HCT116 (cell line): ENCODE measurements around the gene GRIP2. TPM values are rescaled to one million over a fixed set of nuclear protein-coding genes. Genes with fewer than 3 reads are reported as not detected.

Experiments
- ATAC-seq: fragments of 200-7000 bp; cut with Tn5 transposase; 2 replicates; pipeline ENCODE4 v1.9.1; 2020; ENCODE audit warnings: mild to moderate bottlenecking, moderate library complexity
- BruUV-seq: library from RNA; stranded (reverse); fragments of 400-500 nt; replicated peaks from 2 replicates; lab custom pipeline; 2021; lab: Mats Ljungman, UMichigan
- CTCF ChIA-PET: fragments of 300-600 bp; sonication (Branson Sonifier 250); formaldehyde crosslinking; loops from one replicate; lab custom pipeline; 2021; ENCODE audit warnings: antibody characterized with exemption; lab: Charles Lee
- POLR2A ChIA-PET: fragments of 300-600, 350-600 bp; sonication (Branson Sonifier 250); formaldehyde crosslinking; loops from one replicate; lab custom pipeline; 2021; ENCODE audit warnings: antibody characterized with exemption; lab: Charles Lee
- RAD21 ChIA-PET, 2 experiments: fragments of 300-600 bp; sonication (Branson Sonifier 250); formaldehyde crosslinking; loops; one replicate each; lab custom pipeline; 2023; ENCODE audit warnings: low total read pairs in 2 of 2; ENCODE audit not compliant: uncharacterized antibody in 2 of 2, unreplicated experiment in 2 of 2, low non-redundant PET in 1 of 2; lab: Charles Lee
- DNase-seq: peaks from one replicate; pipeline ENCODE4 v3.0.0-alpha.2; 2010; ENCODE audit warnings: low read depth, low spot score
- H2AFZ ChIP-seq: fragments of 200-600 bp; shearing (Covaris generic), sonication (generic); 2 replicates; pipeline ENCODE4 v1.6.1; 2017; ENCODE audit warnings: low read depth, mixed run types, mixed read lengths, antibody characterized with exemption, low read length; ENCODE audit not compliant: poor library complexity, severe bottlenecking
- H3K27ac ChIP-seq: 2 replicates; pipeline ENCODE4 v1.5.1; 2012; ENCODE audit warnings: low read depth, low read length
- H3K27me3 ChIP-seq: fragments of 200-600 bp; sonication (generic); 2 replicates; pipeline ENCODE4 v1.6.1; 2016; ENCODE audit warnings: mixed run types, low read length, mixed read lengths; ENCODE audit not compliant: insufficient read depth
- H3K36me3 ChIP-seq, 2 experiments: fragments of 200-500 bp in 1 of 2; fragments of 200-600 bp in 1 of 2; sonication (Bioruptor generic) in 1 of 2; sonication (generic) in 1 of 2; 2 replicates each; pipeline versions ENCODE4 v1.5.1 to v1.6.1; 2014 to 2016; ENCODE audit warnings: low read length in 2 of 2, inconsistent platforms in 1 of 2, mixed read lengths in 1 of 2, mixed run types in 1 of 2; ENCODE audit not compliant: insufficient read depth in 2 of 2, control insufficient read depth in 1 of 2
- H3K4me1 ChIP-seq, 2 experiments: fragments of 200-600 bp in 1 of 2; sonication (generic) in 1 of 2; 2 replicates each; pipeline versions ENCODE4 v1.5.1 to v1.6.1; 2012 to 2017; ENCODE audit warnings: low read length in 2 of 2, inconsistent platforms in 1 of 2, mild to moderate bottlenecking in 1 of 2, mixed read lengths in 1 of 2, mixed run types in 1 of 2, moderate library complexity in 1 of 2; ENCODE audit not compliant: insufficient read depth in 2 of 2, control insufficient read depth in 1 of 2
- H3K4me2 ChIP-seq: fragments of 200-600 bp; sonication (generic); 2 replicates; pipeline ENCODE4 v1.6.1; 2017; ENCODE audit warnings: mixed run types, low read length, mixed read lengths
- H3K4me3 ChIP-seq, 2 experiments: fragments of 200-600 bp in 1 of 2; sonication (generic) in 1 of 2; replicated peaks in 1 of 2; 2 replicates each; pipeline ENCODE4 v1.5.1; 2011 to 2016; ENCODE audit warnings: low read length in 2 of 2, control low read depth in 1 of 2, low read depth in 1 of 2, mild to moderate bottlenecking in 1 of 2, mixed read lengths in 1 of 2, mixed run types in 1 of 2
- H3K79me2 ChIP-seq: fragments of 200-600 bp; sonication (generic); 2 replicates; pipeline ENCODE4 v1.6.1; 2017; ENCODE audit warnings: mild to moderate bottlenecking, mixed run types, low read length, moderate library complexity, mixed read lengths; ENCODE audit not compliant: insufficient read depth
- H3K9ac ChIP-seq: fragments of 200-600 bp; sonication (generic); 2 replicates; pipeline ENCODE4 v1.6.1; 2016; ENCODE audit warnings: low read length, mixed read lengths
- H3K9me2 ChIP-seq: fragments of 200-600 bp; sonication (generic), shearing (Covaris generic); 2 replicates; pipeline ENCODE4 v1.6.1; 2017; ENCODE audit warnings: mixed run types, mild to moderate bottlenecking, moderate library complexity; ENCODE audit not compliant: insufficient read depth
- H3K9me3 ChIP-seq, 2 experiments: fragments of 200-500 bp in 1 of 2; fragments of 200-600 bp in 1 of 2; sonication (Bioruptor generic) in 1 of 2; sonication (generic) in 1 of 2; 2 replicates each; pipeline ENCODE4 v1.6.1; 2014 to 2017; ENCODE audit warnings: low read length in 2 of 2, mixed read lengths in 2 of 2, inconsistent platforms in 1 of 2, low read depth in 1 of 2, mild to moderate bottlenecking in 1 of 2, mixed run types in 1 of 2, moderate library complexity in 1 of 2; ENCODE audit not compliant: control insufficient read depth in 1 of 2, insufficient read depth in 1 of 2
- H4K20me1 ChIP-seq: fragments of 200-600 bp; sonication (generic), shearing (Covaris generic); 2 replicates; pipeline ENCODE4 v1.6.1; 2017; ENCODE audit warnings: mixed run types, mild to moderate bottlenecking, moderate library complexity; ENCODE audit not compliant: insufficient read depth
- ATF3 ChIP-seq: IDR thresholded peaks from 2 replicates; pipeline ENCODE4 v1.6.1; 2012
- CEBPB ChIP-seq: IDR thresholded peaks from 2 replicates; pipeline ENCODE4 v1.6.1; 2012; ENCODE audit warnings: low read depth
- EGR1 ChIP-seq: IDR thresholded peaks from 2 replicates; pipeline ENCODE4 v1.6.1; 2012; ENCODE audit warnings: low read depth
- FOSL1 ChIP-seq: IDR thresholded peaks from 2 replicates; pipeline ENCODE4 v1.6.1; 2012; ENCODE audit warnings: low read depth
- TCF7L2 ChIP-seq: IDR thresholded peaks from 2 replicates; pipeline ENCODE4 v1.7.0; 2011; ENCODE audit warnings: borderline replicate concordance, inconsistent platforms; ENCODE audit not compliant: insufficient read depth, insufficient read length; ENCODE audit errors: extremely low read depth
- intact Hi-C: fragments of 100-400 bp; cut with micrococcal nuclease; formaldehyde crosslinking; loops from 2 replicates; pipeline ENCODE4 v1.10.0; 2022
- total RNA-seq: library from RNA; stranded (reverse); gene quantifications from one replicate; pipeline ENCODE4 v1.2.1, GENCODE V29; 2021; ENCODE audit not compliant: unreplicated experiment
- TF ChIP-seq, protein P1 (sequence below): IDR thresholded peaks from 2 replicates; pipeline ENCODE4 v1.6.1; 2011; ENCODE audit warnings: mild to moderate bottlenecking, low read length, moderate library complexity; ENCODE audit not compliant: insufficient replicate concordance; ENCODE audit errors: extremely low read depth

Gene GRIP2
- total RNA-seq, 1 experiment from 2014 or later, result 0.34 TPM

GRCh38 chr3:14563946-14564539, 23.9 kb upstream of the GRIP2 start:
- Histone ChIP-seq H3K4me1 (no peaks in the 10 kb centered on the region), H3K4me2 (no peak overlapping the region), H4K20me1 (no peaks in the 10 kb centered on the region), H3K27ac (no peak overlapping the region), H3K9me3 (no peaks in the 10 kb centered on the region), H3K36me3 (no peaks in the 10 kb centered on the region), H3K4me3 (no peak overlapping the region), H3K9me2 (no peaks in the 10 kb centered on the region), H2AFZ (no peak overlapping the region), H3K9ac (no peak overlapping the region), H3K79me2 (no peaks in the 10 kb centered on the region), H3K27me3 (no peaks in the 10 kb centered on the region; the same call in 1 of the 2 replicates)
- TF ChIP-seq EGR1 (no peak), CEBPB (no peak), FOSL1 (no peak), ATF3 (no peak), TCF7L2 (no peak)
- TF ChIP-seq, protein P1, sequence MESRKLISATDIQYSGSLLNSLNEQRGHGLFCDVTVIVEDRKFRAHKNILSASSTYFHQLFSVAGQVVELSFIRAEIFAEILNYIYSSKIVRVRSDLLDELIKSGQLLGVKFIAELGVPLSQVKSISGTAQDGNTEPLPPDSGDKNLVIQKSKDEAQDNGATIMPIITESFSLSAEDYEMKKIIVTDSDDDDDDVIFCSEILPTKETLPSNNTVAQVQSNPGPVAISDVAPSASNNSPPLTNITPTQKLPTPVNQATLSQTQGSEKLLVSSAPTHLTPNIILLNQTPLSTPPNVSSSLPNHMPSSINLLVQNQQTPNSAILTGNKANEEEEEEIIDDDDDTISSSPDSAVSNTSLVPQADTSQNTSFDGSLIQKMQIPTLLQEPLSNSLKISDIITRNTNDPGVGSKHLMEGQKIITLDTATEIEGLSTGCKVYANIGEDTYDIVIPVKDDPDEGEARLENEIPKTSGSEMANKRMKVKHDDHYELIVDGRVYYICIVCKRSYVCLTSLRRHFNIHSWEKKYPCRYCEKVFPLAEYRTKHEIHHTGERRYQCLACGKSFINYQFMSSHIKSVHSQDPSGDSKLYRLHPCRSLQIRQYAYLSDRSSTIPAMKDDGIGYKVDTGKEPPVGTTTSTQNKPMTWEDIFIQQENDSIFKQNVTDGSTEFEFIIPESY, result no peak
- DNase-seq, result no peak
- BruUV-seq, result no TSS peak
- intact Hi-C loops, result no loop called here
- ChIA-PET CTCF (no interaction called here), RAD21 (no interaction called here), POLR2A (no interaction called here)
- no peak for ATAC-seq
